Endothelial cell (in vitro differentiated cells): ENCODE measurements around the gene NPRL2. TPM values are rescaled to one million over a fixed set of nuclear protein-coding genes. Genes with fewer than 3 reads are reported as not detected.

ENCODE experiments used
- DNase-seq: peaks from one replicate; pipeline ENCODE4 v3.0.0; 2021; ENCODE audit warnings: low spot score
- H3K27ac Mint-ChIP-seq: one replicate; pipeline ENCODE4 v1.8.0; 2021; ENCODE audit warnings: mixed read lengths, inconsistent platforms; ENCODE audit not compliant: unreplicated experiment
- H3K27me3 Mint-ChIP-seq: one replicate; pipeline ENCODE4 v1.8.0; 2021; ENCODE audit warnings: mild to moderate bottlenecking, moderate library complexity, mixed read lengths, inconsistent platforms; ENCODE audit not compliant: unreplicated experiment
- H3K36me3 Mint-ChIP-seq: one replicate; pipeline ENCODE4 v1.8.0; 2021; ENCODE audit warnings: mild to moderate bottlenecking, low read depth, mixed read lengths, inconsistent platforms; ENCODE audit not compliant: unreplicated experiment
- H3K4me1 Mint-ChIP-seq: one replicate; pipeline ENCODE4 v1.8.0; 2021; ENCODE audit warnings: mild to moderate bottlenecking, mixed read lengths, inconsistent platforms; ENCODE audit not compliant: unreplicated experiment
- H3K4me3 Mint-ChIP-seq: one replicate; pipeline ENCODE4 v1.8.0; 2021; ENCODE audit warnings: mild to moderate bottlenecking, mixed read lengths, inconsistent platforms; ENCODE audit not compliant: unreplicated experiment
- H3K9me3 Mint-ChIP-seq: one replicate; pipeline ENCODE4 v1.8.0; 2021; ENCODE audit warnings: mixed read lengths, inconsistent platforms; ENCODE audit not compliant: unreplicated experiment
- total RNA-seq: library from RNA; stranded (reverse); fragmentation: NEBNext Ultra II Directional; extraction: Animal tissue kit (Norgen Biotek cat#: 25700); gene quantifications from one replicate; pipeline ENCODE4 v1.2.1, GENCODE V29; 2021; ENCODE audit not compliant: unreplicated experiment
- TF ChIP-seq, protein P1 (sequence below): fragments of 200-600 bp; sonication (generic); IDR thresholded peaks from one replicate; pipeline ENCODE4 v1.5.0; 2021; ENCODE audit warnings: antibody characterized with exemption; ENCODE audit not compliant: unreplicated experiment

The NPRL2 gene
- total RNA-seq, 1 donor from 2014 or later: 18.0 TPM

DNA sequence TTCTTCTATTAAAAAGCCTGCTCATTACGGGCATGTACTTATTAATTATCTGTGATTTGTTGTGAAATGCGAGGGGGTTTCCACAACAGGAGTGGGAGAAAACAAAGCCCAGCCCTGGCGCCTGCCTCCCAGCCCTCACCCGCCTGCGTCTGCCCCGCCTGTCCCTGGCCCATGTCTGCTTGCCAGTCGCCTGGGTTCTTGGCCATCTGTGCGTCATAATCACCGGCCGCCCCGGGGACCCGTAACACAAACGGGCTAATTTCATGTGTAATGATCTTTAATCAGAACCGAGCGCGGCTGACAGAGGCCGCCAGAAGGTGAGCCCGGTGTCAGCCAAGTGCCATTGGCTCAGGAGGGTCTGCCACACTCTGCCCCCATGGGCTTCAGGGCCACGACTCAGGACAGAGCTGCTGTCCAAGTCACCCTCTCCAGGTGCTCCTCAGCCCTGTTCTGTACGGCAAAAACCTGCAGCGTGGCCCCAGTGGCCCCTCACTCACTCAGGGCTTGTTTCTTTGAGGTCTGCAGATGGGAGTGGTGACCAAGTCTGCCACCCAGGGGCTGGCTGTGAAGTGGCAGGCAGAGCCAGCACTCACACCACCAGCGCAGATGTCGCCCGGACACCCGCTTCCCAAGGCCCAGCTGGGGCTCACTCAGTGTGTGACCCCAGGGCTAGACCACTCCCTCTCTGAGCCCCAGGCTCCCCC lies 37.6 kb upstream of the NPRL2 start:
- no peak overlapping the region for H3K27ac Mint-ChIP-seq
- H3K27me3 Mint-ChIP-seq: peaks cover 2% of the 10 kb centered on the region
- peaks cover 8% of the 10 kb centered on the region for H3K4me1 Mint-ChIP-seq
- DNase-seq: peak; percentile 45
- TF ChIP-seq, protein P1, sequence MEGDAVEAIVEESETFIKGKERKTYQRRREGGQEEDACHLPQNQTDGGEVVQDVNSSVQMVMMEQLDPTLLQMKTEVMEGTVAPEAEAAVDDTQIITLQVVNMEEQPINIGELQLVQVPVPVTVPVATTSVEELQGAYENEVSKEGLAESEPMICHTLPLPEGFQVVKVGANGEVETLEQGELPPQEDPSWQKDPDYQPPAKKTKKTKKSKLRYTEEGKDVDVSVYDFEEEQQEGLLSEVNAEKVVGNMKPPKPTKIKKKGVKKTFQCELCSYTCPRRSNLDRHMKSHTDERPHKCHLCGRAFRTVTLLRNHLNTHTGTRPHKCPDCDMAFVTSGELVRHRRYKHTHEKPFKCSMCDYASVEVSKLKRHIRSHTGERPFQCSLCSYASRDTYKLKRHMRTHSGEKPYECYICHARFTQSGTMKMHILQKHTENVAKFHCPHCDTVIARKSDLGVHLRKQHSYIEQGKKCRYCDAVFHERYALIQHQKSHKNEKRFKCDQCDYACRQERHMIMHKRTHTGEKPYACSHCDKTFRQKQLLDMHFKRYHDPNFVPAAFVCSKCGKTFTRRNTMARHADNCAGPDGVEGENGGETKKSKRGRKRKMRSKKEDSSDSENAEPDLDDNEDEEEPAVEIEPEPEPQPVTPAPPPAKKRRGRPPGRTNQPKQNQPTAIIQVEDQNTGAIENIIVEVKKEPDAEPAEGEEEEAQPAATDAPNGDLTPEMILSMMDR: peak; percentile 23
- no peaks in the 10 kb centered on the region for H3K9me3 Mint-ChIP-seq
- no peak overlapping the region for H3K4me3 Mint-ChIP-seq
- H3K36me3 Mint-ChIP-seq: peaks cover 4% of the 10 kb centered on the region

DNA sequence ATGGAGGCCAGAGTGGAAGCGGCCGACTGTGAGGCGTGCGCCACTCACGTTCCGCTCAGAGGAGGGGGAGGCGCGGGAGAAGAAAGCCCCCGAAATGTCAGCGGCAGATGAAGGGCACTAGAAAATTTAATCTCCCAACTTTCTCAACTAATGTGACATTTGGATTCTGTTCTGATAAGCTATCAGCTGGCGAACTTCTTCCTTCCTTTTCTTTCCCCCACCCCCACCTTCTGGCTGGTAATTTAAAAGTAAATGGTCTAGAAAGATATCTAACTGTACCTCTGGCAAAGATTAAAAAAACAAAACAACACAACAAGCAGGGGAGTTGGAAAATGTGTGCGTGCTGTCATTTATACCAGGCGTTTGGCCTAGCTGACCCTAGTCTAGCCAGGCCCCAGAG lies 35.2 kb upstream of the NPRL2 start:
- Mint-ChIP-seq H3K36me3 (peaks cover 4% of the 10 kb centered on the region), H3K27me3 (peaks cover 1% of the 10 kb centered on the region), H3K27ac (no peak overlapping the region), H3K4me1 (peaks cover 8% of the 10 kb centered on the region), H3K4me3 (no peak overlapping the region), H3K9me3 (no peaks in the 10 kb centered on the region)
- DNase-seq: no peak
- TF ChIP-seq, protein P1: no peak

DNA sequence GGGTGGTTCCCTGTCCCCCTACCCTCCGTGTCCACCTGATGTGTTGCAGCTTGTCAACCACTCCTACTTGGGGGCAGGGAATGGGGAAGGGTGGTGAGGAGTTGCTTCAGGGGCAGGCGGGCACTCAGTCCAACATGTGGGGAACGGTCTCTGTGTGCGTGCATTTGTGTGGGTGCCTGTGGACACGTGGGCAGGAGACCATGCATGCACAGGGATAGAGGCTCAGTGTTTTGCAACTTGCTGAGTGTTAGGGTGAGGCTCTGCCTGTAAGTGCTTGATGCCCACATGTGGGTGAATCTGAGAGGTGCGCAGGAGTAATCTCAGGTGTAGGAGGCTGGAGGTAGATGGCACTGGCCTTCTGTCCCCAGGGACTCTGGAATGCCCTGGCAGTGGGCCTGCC lies 33.2 kb upstream of the NPRL2 start:
- Mint-ChIP-seq H3K4me1 (peaks cover 8% of the 10 kb centered on the region), H3K27ac (no peak overlapping the region), H3K27me3 (peaks cover 1% of the 10 kb centered on the region), H3K36me3 (peaks cover 4% of the 10 kb centered on the region), H3K9me3 (no peaks in the 10 kb centered on the region), H3K4me3 (peak overlapping the region; percentile 5)
- TF ChIP-seq, protein P1: no peak
- DNase-seq: no peak

DNA sequence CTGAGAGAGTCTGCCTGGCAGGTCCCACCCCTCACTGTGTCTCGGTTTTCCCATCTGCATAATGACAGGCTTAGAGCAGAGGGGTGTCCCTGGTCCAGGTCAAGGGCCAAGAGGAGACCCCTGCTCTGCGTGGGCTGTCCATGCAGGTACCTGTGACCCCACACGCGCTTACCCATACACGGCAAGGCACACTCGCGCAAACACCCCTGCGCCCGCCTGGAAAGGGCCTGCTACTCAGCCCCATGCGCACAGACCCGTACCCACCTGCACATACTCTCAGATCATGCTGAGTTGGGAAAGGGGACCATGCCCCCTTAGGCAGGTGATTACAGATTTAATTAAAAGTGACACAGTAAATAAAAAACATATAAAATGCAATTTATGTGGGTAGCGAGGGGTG lies 32.1 kb upstream of the NPRL2 start:
- H3K36me3 Mint-ChIP-seq: peaks cover 4% of the 10 kb centered on the region
- H3K27ac Mint-ChIP-seq: no peak overlapping the region
- H3K4me1 Mint-ChIP-seq: peaks cover 8% of the 10 kb centered on the region
- no peak for DNase-seq
- peaks cover 4% of the 10 kb centered on the region for H3K27me3 Mint-ChIP-seq
- no peak overlapping the region for H3K4me3 Mint-ChIP-seq
- no peaks in the 10 kb centered on the region for H3K9me3 Mint-ChIP-seq
- TF ChIP-seq, protein P1: no peak

DNA sequence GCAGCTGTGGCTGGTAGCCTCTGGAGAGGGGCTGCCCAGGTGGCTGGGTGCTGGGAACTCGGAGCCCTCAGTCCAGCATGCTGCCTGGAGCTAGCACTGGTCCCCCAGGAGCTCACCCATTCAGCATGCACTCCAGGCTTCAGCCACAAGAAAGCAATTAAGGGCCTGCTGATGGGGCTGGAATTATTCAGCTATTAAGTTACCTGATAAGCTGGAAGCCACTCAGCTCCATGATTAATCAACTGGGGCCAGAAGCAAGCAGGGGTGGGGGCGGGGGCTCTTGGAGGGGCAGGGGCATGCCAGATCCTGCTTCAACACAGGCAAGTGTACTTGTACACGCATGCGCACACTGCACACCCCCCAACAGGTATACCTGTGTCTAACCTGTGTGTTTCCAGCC lies 30.8 kb upstream of the NPRL2 start:
- Mint-ChIP-seq H3K27ac (no peak overlapping the region), H3K4me1 (peaks cover 10% of the 10 kb centered on the region), H3K4me3 (no peak overlapping the region), H3K36me3 (peaks cover 4% of the 10 kb centered on the region), H3K9me3 (no peaks in the 10 kb centered on the region), H3K27me3 (peaks cover 8% of the 10 kb centered on the region)
- no peak for DNase-seq
- TF ChIP-seq, protein P1: no peak
